Activated naive CD4-positive, alpha-beta T cell treated with anti-CD3 and anti-CD28 coated beads, Interleukin-2, amount 10 ng/mL, durations not matched to agents 7 days and 5 days (primary cell): ENCODE data around the gene PRMT7.

Experiments
- CTCF ChIA-PET: fragments of 350-600 bp; sonication (Branson Sonifier 250); formaldehyde crosslinking; loops from one replicate; lab custom pipeline; 2021; ENCODE audit warnings: antibody characterized with exemption; lab: Charles Lee
- DNase-seq: peaks from one replicate; pipeline ENCODE4 v3.0.0-alpha.2; 2020
- H3K27ac Mint-ChIP-seq: one replicate; pipeline ENCODE4 v1.8.0; 2021; ENCODE audit warnings: mild to moderate bottlenecking, moderate library complexity, mixed read lengths
- H3K27me3 Mint-ChIP-seq: one replicate; pipeline ENCODE4 v1.8.0; 2021; ENCODE audit warnings: mild to moderate bottlenecking, mixed read lengths
- H3K36me3 Mint-ChIP-seq: one replicate; pipeline ENCODE4 v1.8.0; 2021; ENCODE audit warnings: mixed read lengths
- H3K4me1 Mint-ChIP-seq: one replicate; pipeline ENCODE4 v1.8.0; 2021; ENCODE audit warnings: mixed read lengths
- H3K4me3 Mint-ChIP-seq: one replicate; pipeline ENCODE4 v1.8.0; 2021; ENCODE audit warnings: mild to moderate bottlenecking, moderate library complexity, mixed read lengths
- H3K9me3 Mint-ChIP-seq: one replicate; pipeline ENCODE4 v1.8.0; 2021; ENCODE audit warnings: mixed read lengths

Gene PRMT7

DNA sequence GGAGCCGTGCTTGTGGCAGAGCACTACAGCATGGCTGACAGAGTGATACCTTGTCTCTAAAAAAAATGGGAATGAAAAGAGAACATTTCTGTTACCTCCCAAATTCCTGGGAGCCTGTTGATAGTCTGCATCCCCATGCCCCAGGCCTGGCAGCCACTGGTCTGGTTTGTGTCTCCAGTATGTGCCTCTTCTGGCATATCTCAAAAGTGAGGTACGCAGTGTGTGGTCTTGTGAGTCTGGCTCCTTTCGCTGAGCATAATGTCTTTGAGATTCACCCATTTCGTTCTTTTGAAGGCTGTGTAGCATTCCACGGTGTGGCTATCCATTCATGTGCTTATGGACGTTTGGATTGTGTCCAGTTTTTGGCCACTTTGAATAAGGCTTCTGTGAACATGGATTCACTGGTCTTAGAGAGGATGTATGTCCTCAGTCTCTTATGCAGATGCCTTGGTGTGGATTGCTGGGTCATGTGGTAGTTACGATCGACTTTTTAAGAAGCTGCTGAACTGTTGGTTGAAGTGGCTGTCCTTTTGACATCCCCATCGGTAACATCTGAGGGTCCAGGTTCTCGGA is 39.1 kb downstream of the PRMT7 start:
- peaks cover 79% of the 10 kb centered on the region for H3K36me3 Mint-ChIP-seq
- H3K9me3 Mint-ChIP-seq, result no peaks in the 10 kb centered on the region
- H3K27ac Mint-ChIP-seq, result no peak overlapping the region
- peaks cover 20% of the 10 kb centered on the region for H3K4me1 Mint-ChIP-seq
- CTCF ChIA-PET, result interaction anchor here (1.0 kb wide), 1 partner anchor 86 kb away, joined by 3 read pairs; no protein-coding TSS in a partner anchor
- DNase-seq, result no peak
- no peak overlapping the region for H3K4me3 Mint-ChIP-seq
- peaks cover 6% of the 10 kb centered on the region for H3K27me3 Mint-ChIP-seq

DNA sequence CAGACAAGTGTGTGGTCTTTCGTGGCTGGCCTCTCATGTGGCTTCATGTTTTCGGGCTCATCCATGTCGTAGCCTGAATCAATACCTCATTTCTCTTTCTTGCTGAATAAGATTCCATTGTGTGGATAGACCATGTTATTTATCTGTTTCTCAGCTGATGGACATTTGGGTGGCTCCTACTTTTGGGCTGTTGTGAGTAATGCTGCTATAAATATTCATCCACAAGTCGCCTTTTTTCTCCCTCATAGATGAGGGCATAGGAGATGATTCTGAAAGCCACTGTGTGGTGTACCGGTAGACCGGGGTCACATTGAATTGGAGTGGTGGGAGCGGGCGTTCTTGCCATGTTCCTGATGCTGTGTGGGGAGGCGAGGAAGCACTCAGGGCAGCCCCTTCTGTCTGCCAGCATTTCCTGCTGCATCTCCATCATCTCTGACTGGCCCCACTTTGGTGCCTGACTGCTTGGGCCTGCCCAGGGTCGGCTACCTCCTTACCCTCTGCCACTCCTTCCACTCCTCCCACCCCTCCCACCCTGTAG is 40.1 kb downstream of the PRMT7 start:
- DNase-seq, result no peak
- Mint-ChIP-seq H3K4me3 (no peak overlapping the region), H3K36me3 (peaks cover 84% of the 10 kb centered on the region), H3K4me1 (peaks cover 27% of the 10 kb centered on the region), H3K27me3 (peaks cover 14% of the 10 kb centered on the region), H3K9me3 (no peaks in the 10 kb centered on the region), H3K27ac (no peak overlapping the region)
- CTCF ChIA-PET, result no interaction called here

DNA sequence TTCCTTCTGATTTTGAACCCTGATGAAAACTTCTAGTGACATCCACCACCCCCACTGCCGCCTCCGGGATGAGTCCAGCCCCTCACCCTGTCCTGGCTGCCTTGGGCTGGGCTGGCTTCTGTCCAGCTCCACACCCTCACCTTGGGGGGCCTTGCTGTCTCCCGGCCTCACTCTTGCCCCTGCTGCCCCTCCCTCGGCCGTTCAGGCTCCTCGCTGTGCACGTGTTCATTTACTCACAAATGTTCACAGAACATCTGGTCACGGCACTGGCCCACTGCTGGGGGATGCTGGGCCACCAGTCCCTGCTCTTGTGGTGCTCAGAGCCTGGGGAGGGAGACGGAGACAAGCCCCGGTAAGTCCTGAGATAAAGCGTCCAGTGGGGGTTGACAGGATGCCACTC is 40.6 kb downstream of the PRMT7 start:
- H3K36me3 Mint-ChIP-seq, result peaks cover 84% of the 10 kb centered on the region
- CTCF ChIA-PET, result no interaction called here
- no peak overlapping the region for H3K27ac Mint-ChIP-seq
- H3K4me1 Mint-ChIP-seq, result peaks cover 32% of the 10 kb centered on the region
- peaks cover 16% of the 10 kb centered on the region for H3K27me3 Mint-ChIP-seq
- no peaks in the 10 kb centered on the region for H3K9me3 Mint-ChIP-seq
- no peak for DNase-seq
- H3K4me3 Mint-ChIP-seq, result no peak overlapping the region

DNA sequence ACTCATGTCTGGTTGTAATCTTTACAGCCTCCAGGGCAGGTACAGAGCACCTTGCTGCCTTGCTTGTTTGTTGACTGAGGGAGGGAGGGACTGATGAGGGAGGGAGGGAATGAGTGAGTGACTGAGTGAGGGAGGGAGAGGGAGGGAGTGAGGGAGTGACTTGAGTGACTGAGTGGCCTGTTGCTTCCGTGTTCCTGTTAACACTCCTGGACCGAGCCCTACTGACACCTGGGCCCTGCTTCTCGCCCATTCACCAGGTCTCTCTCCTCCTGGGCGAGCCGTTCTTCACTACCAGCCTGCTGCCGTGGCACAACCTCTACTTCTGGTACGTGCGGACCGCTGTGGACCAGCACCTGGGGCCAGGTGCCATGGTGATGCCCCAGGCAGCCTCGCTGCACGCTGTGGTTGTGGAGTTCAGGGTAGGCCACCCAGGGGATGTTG is 41.2 kb downstream of the PRMT7 start:
- H3K4me3 Mint-ChIP-seq, result no peak overlapping the region
- CTCF ChIA-PET, result interaction anchor here (0.8 kb wide), 1 partner anchor 17 kb away, joined by 3 read pairs; no protein-coding TSS in a partner anchor

DNA sequence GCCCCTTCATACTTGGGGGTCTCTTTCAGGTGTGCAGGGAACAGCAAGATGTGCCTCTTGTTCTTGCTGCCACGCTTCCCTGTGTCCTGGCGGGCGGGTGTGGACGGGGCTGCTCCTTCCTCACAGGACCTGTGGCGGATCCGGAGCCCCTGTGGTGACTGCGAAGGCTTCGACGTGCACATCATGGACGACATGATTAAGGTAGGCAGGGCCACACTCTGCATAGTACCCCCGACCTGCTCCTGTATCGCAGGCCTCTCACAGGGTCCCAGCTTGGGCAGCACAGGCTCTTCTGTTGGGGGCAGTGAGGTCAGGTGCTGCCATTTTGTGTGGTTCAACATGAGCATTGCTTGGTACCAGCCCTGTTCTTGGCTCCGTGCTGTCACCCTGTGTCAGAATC is 42.5 kb downstream of the PRMT7 start:
- no peaks in the 10 kb centered on the region for H3K9me3 Mint-ChIP-seq
- H3K27ac Mint-ChIP-seq, result no peak overlapping the region
- H3K4me1 Mint-ChIP-seq, result peaks cover 41% of the 10 kb centered on the region
- H3K36me3 Mint-ChIP-seq, result peaks cover 81% of the 10 kb centered on the region
- peaks cover 30% of the 10 kb centered on the region for H3K27me3 Mint-ChIP-seq
- CTCF ChIA-PET, result interaction anchor here (0.7 kb wide), 1 partner anchor 92 kb away, joined by 3 read pairs; no protein-coding TSS in a partner anchor
- H3K4me3 Mint-ChIP-seq, result no peak overlapping the region
- DNase-seq, result no peak

More for the DNA sequence above, 41.2 kb downstream of the PRMT7 start:
- no peak overlapping the region for H3K27ac Mint-ChIP-seq
- H3K4me1 Mint-ChIP-seq, result peaks cover 35% of the 10 kb centered on the region
- DNase-seq, result no peak
- no peaks in the 10 kb centered on the region for H3K9me3 Mint-ChIP-seq
- H3K36me3 Mint-ChIP-seq, result peaks cover 84% of the 10 kb centered on the region
- peaks cover 21% of the 10 kb centered on the region for H3K27me3 Mint-ChIP-seq

DNA sequence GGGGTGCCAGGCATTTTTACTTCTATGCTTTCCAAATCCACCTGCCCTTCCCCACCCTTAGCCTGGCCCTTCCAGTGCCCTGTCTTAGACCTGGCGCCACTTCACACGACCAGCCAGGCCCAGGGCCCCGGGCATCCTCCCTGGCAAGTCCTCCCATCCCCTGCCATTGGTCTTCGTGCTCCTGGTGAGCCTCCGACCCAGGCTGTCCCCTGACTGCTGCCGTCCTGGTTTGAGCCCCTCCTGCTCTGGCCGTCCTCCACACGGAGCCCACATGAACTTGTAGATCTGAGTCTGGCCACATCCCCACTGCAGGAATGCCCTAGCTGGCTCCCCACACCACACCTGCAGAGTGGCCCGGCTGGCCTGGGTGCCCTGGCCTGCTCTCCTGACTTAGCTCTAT is 44.0 kb downstream of the PRMT7 start:
- H3K27ac Mint-ChIP-seq, result no peak overlapping the region

DNA sequence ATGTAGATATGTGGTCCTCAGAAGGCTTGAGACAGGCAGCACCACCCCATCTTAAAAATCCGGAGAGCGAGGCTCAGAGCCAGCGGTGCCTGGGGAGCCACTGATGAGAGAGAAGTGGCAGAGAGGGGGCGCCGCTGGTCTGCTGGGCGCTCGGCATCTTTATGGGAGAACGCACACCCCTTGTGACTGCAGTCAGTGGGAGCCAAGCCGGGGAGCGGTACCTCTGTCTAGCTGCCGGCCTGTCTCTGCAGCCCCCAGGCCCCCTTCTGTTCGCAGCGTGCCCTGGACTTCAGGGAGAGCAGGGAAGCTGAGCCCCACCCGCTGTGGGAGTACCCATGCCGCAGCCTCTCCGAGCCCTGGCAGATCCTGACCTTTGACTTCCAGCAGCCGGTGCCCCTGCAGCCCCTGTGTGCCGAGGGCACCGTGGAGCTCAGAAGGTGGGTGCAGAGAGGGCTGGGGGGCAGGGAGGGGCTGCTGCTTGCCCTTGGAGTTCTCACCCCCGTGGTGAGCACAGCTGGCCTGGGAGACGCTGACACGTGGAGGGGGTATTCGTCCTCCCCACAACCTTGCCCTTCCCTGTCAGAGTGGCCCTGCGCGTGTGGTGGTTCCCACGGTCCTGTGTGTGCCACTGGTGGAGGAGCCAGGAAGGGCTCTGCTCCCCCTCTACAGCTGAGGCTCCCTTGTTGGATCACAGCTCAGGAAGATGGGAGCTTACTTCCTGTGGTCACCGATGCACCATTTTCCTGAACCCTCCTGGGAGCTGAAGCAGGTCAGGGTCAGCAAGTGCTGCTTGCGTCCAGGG is 44.8 kb downstream of the PRMT7 start:
- DNase-seq, result peak; percentile 21
- peaks cover 79% of the 10 kb centered on the region for H3K36me3 Mint-ChIP-seq
- H3K4me1 Mint-ChIP-seq, result peaks cover 49% of the 10 kb centered on the region

More for the DNA sequence above, 44.0 kb downstream of the PRMT7 start:
- CTCF ChIA-PET, result interaction anchor here (1.1 kb wide), 1 partner anchor 15 kb away, joined by 5 read pairs; no protein-coding TSS in a partner anchor
- peak; percentile 17 for DNase-seq
- peaks cover 77% of the 10 kb centered on the region for H3K36me3 Mint-ChIP-seq
- H3K27me3 Mint-ChIP-seq, result peaks cover 30% of the 10 kb centered on the region
- H3K4me1 Mint-ChIP-seq, result peaks cover 44% of the 10 kb centered on the region
- H3K4me3 Mint-ChIP-seq, result no peak overlapping the region
- no peaks in the 10 kb centered on the region for H3K9me3 Mint-ChIP-seq

DNA sequence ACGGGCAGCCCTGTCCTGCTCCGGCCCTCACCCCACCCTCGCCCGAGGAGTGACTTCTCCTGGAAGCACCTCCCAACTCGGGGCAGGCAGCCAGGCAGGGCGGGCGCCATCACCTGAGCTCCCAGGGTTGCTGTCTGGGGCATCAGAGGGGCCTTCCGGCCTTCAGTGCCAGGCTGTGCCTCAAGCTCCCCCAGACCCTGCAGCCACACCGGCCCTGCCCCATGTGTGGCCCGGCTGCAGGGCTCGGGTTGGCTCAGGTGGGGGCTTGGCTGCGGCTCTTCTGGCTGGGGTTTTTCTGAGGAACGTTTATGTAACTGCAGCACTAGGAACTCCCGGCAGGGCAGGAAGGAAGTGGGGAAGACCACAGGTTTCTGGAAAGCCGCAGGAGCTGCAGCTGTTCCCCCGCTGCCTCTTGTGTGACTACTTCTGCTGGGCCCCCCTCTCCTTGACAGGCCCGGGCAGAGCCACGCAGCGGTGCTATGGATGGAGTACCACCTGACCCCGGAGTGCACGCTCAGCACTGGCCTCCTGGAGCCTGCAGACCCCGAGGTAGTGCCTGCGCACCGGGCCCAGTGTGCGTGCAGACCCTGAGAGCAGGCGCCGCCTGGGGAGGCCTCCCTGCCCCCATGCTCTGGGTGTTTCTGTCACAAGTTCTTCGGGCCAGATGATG is 45.6 kb downstream of the PRMT7 start:
- H3K9me3 Mint-ChIP-seq, result no peaks in the 10 kb centered on the region
- CTCF ChIA-PET, result interaction anchor here (0.7 to 1.8 kb wide), 10 partner anchors 11 to 155 kb away, joined by 3 to 10 read pairs (median 4); partner anchors contain the start of gene SLC7A6
- H3K4me3 Mint-ChIP-seq, result peak overlapping the region; percentile 57
- peaks cover 42% of the 10 kb centered on the region for H3K27me3 Mint-ChIP-seq
- peaks cover 81% of the 10 kb centered on the region for H3K36me3 Mint-ChIP-seq
- peak overlapping the region; percentile 69 for H3K27ac Mint-ChIP-seq
- DNase-seq, result peak; percentile 89
- H3K4me1 Mint-ChIP-seq, result peaks cover 49% of the 10 kb centered on the region

More for the DNA sequence above, 44.8 kb downstream of the PRMT7 start:
- H3K4me3 Mint-ChIP-seq, result peak overlapping the region; percentile 15
- CTCF ChIA-PET, result interaction anchor here (0.7 to 1.8 kb wide), 7 partner anchors 11 to 156 kb away, joined by 3 to 10 read pairs (median 4); no protein-coding TSS in a partner anchor
- H3K27ac Mint-ChIP-seq, result no peak overlapping the region
- H3K9me3 Mint-ChIP-seq, result no peaks in the 10 kb centered on the region
- peaks cover 35% of the 10 kb centered on the region for H3K27me3 Mint-ChIP-seq

DNA sequence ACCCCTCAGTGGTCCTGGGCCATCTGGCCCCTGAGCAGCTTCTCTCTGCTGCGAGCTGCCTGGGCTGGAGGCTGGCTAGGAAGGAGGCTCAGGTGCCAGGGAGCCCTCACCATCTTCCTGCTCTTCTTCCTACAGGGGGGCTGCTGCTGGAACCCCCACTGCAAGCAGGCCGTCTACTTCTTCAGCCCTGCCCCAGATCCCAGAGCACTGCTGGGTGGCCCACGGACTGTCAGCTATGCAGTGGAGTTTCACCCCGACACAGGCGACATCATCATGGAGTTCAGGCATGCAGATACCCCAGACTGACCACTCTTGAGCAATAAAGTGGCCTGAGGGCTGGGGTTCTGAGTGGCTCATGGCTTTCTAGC is 46.1 kb downstream of the PRMT7 start:
- Mint-ChIP-seq H3K4me3 (peak overlapping the region; percentile 57), H3K27ac (peak overlapping the region; percentile 69), H3K4me1 (peaks cover 49% of the 10 kb centered on the region)

DNA sequence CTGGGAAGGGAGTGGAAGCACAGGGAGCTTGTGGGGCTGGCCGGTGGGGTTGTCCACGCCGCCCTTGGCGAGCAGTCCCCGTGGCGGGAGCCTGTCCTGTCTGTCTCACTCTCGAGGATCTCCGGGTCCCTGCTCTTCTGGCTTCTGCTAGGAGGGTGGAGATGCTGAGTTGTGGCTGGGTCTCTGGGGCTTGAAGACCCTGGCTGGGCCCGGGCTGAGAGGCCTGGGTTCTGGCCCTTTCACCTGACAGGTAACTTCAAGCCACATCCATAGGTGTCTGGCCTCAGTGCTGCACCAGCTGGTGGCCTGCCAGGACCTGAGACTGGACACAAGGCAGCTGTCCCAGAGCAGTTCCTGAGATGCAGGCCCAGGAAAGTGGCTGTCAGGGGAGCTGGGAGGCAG is 46.7 kb downstream of the PRMT7 start:
- peaks cover 71% of the 10 kb centered on the region for H3K36me3 Mint-ChIP-seq
- CTCF ChIA-PET, result interaction anchor here (1.0 to 1.4 kb wide), 5 partner anchors 13 to 96 kb away, joined by 3 to 4 read pairs (median 3); partner anchors contain the start of gene SLC7A6
- H3K4me3 Mint-ChIP-seq, result no peak overlapping the region
- no peaks in the 10 kb centered on the region for H3K9me3 Mint-ChIP-seq
- H3K27ac Mint-ChIP-seq, result no peak overlapping the region
- H3K27me3 Mint-ChIP-seq, result peaks cover 53% of the 10 kb centered on the region
- DNase-seq, result no peak
- H3K4me1 Mint-ChIP-seq, result peaks cover 49% of the 10 kb centered on the region

More for the DNA sequence above, 46.1 kb downstream of the PRMT7 start:
- no peak for DNase-seq
- H3K27me3 Mint-ChIP-seq, result peaks cover 47% of the 10 kb centered on the region
- CTCF ChIA-PET, result interaction anchor here (1.0 to 1.8 kb wide), 7 partner anchors 12 to 155 kb away, joined by 3 to 10 read pairs (median 3); partner anchors contain the start of gene SLC7A6
- peaks cover 76% of the 10 kb centered on the region for H3K36me3 Mint-ChIP-seq
- H3K9me3 Mint-ChIP-seq, result no peaks in the 10 kb centered on the region

DNA sequence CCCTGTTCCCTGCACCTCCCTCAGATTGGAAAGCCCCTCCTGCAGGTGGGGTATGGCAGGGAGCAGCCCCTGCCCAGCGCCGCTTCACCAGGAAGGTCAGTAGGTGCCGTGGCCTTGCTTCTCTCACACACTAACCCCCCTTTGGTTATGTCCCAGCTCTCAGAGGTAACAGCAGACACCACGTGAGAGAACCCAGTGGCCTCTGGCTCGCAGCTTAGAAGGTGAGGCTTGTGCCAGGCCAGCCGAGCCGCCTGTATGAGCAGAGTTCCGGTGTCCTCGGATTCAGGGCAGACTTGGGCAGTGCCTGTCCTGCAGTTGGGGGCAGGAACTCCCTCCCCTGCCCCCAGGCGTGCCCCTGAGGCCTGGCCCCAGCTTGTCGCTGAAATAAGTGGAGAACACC is 47.1 kb downstream of the PRMT7 start:
- H3K9me3 Mint-ChIP-seq, result no peaks in the 10 kb centered on the region
- peaks cover 47% of the 10 kb centered on the region for H3K4me1 Mint-ChIP-seq
- H3K27ac Mint-ChIP-seq, result no peak overlapping the region
- peaks cover 54% of the 10 kb centered on the region for H3K27me3 Mint-ChIP-seq
- DNase-seq, result no peak
- CTCF ChIA-PET, result interaction anchor here (1.0 to 1.4 kb wide), 4 partner anchors 13 to 97 kb away, joined by 3 to 4 read pairs (median 3); no protein-coding TSS in a partner anchor
- H3K4me3 Mint-ChIP-seq, result no peak overlapping the region
- peaks cover 67% of the 10 kb centered on the region for H3K36me3 Mint-ChIP-seq

DNA sequence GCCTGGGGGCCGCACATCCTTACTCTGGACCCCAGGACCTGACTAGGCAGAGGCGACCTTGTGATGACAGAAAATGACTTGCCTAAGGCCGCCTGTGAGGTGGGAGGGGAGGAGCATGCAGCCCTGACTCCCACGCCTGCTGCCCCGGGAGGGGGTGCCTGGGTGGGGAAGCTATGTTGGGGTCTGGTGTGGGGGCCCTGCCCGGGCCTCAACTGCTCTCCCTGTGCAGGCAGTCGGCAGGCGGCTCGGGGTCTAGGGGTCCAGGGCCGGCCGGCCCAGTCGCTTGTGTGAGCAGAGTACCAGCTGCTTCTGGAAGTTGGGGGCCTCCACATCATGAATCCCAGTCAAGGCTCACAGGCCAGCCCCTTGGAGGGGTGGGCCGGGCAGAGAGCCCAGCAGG is 48.1 kb downstream of the PRMT7 start:
- CTCF ChIA-PET, result no interaction called here
- Mint-ChIP-seq H3K4me1 (peaks cover 48% of the 10 kb centered on the region), H3K36me3 (peaks cover 57% of the 10 kb centered on the region), H3K27ac (no peak overlapping the region), H3K27me3 (peaks cover 60% of the 10 kb centered on the region), H3K9me3 (no peaks in the 10 kb centered on the region), H3K4me3 (no peak overlapping the region)
- no peak for DNase-seq

DNA sequence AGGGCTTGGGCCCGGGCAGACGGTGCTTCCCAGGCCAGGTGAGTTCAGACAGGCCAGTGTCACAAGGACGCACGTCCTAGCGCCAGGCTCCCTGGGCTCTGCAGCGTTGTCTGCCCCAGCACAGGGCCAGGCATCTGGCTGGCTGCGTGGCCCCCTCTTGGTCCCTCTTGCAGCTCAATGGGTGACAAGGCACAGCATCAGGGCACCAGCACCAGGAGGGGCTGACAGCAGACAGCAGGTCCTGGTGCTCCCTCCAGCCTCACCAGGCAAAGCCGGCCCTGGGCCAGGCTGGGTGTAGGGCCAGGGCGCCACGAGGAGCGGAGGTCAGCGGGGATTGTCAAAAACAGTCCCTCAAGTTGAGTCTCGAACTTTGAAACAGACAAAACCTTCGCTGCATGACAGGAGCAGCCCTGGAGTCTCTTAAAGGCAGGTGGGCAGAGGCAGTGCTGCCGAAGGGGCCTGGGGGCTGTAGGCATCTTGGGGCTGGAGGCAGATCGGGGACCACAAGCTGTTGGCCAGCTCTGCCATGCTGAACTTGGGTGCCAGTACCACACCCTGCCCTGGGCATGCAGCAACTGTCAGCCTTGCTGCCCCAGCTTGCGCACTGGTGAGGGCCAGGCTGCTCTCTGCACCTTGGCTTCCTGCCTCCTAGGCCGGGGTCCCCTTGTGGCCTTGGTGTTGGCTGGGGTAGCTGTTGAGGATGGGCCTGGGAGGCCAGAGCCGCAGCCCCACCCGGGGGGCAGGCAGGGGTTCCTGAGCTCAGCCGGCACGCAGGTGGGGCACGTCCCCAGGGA is 48.8 kb downstream of the PRMT7 start:
- Mint-ChIP-seq H3K4me1 (peaks cover 52% of the 10 kb centered on the region), H3K9me3 (no peaks in the 10 kb centered on the region), H3K27ac (no peak overlapping the region), H3K36me3 (peaks cover 50% of the 10 kb centered on the region), H3K27me3 (peaks cover 66% of the 10 kb centered on the region), H3K4me3 (no peak overlapping the region)
- CTCF ChIA-PET, result interaction anchor here (0.7 to 1.3 kb wide), 2 partner anchors 96 to 161 kb away, joined by 3 to 5 read pairs; partner anchors contain the start of gene SLC7A6
- DNase-seq, result no peak
